Panc1 (cell line): ENCODE measurements around the gene UMOD. TPM values are rescaled to one million over a fixed set of nuclear protein-coding genes. Genes with fewer than 3 reads are reported as not detected.

Experiments used
- ATAC-seq: fragments of 200-7000 bp; cut with Tn5 transposase; 2 replicates; pipeline ENCODE4 v1.9.1; 2020; ENCODE audit warnings: mild to moderate bottlenecking, moderate library complexity
- BruUV-seq: library from RNA; stranded (reverse); fragments of 400-500 nt; replicated peaks from 2 replicates; lab custom pipeline; 2021; lab: Mats Ljungman, UMichigan
- CTCF ChIA-PET: fragments of 300-600 bp; sonication (Branson Sonifier 250); formaldehyde crosslinking; loops from one replicate; lab custom pipeline; 2022; ENCODE audit warnings: antibody characterized with exemption; lab: Charles Lee
- POLR2A ChIA-PET: fragments of 300-600 bp; sonication (Branson Sonifier 250); formaldehyde crosslinking; loops from one replicate; lab custom pipeline; 2022; ENCODE audit warnings: antibody characterized with exemption; lab: Charles Lee
- DNase-seq: peaks from one replicate; pipeline ENCODE4 v3.0.0-alpha.2; 2010; ENCODE audit warnings: low read depth, low spot score
- H3K27ac ChIP-seq: 2 replicates; pipeline ENCODE4 v1.5.1; 2011; ENCODE audit warnings: mild to moderate bottlenecking, low read length, inconsistent platforms
- H3K27me3 ChIP-seq: fragments of 200-500 bp; sonication (Bioruptor generic); 2 replicates; pipeline ENCODE4 v1.6.0; 2014; ENCODE audit warnings: low read length, inconsistent platforms; ENCODE audit not compliant: control insufficient read depth, insufficient read depth
- H3K36me3 ChIP-seq: fragments of 200-500 bp; sonication (Bioruptor generic); 2 replicates; pipeline ENCODE4 v1.5.1; 2014; ENCODE audit warnings: inconsistent platforms, mild to moderate bottlenecking, low read length, moderate library complexity; ENCODE audit not compliant: control insufficient read depth, insufficient read depth
- H3K4me1 ChIP-seq: 2 replicates; pipeline ENCODE4 v1.5.1; 2011; ENCODE audit warnings: inconsistent platforms, mild to moderate bottlenecking, low read length, moderate library complexity; ENCODE audit not compliant: control insufficient read depth, insufficient read depth
- H3K4me3 ChIP-seq, 2 experiments: 2 replicates each; pipeline ENCODE4 v1.5.1; 2011 to 2012; ENCODE audit warnings: low read depth in 2 of 2, low read length in 2 of 2, mild to moderate bottlenecking in 2 of 2, inconsistent platforms in 1 of 2, moderate library complexity in 1 of 2
- H3K9me3 ChIP-seq: fragments of 200-500 bp; sonication (Bioruptor generic); 2 replicates; pipeline ENCODE4 v1.5.1; 2014; ENCODE audit warnings: low read depth, mild to moderate bottlenecking, inconsistent platforms, low read length, moderate library complexity; ENCODE audit not compliant: control insufficient read depth, insufficient read depth
- CTCF ChIP-seq: fragments of 450-650 bp; IDR thresholded peaks from 2 replicates; pipeline ENCODE4 v1.5.1; 2017; ENCODE audit warnings: mild to moderate bottlenecking
- POLR2AphosphoS5 ChIP-seq: IDR thresholded peaks from 2 replicates; pipeline ENCODE4 v1.6.1; 2012; ENCODE audit warnings: mild to moderate bottlenecking, low read depth, low read length, moderate library complexity
- SIN3A ChIP-seq: IDR thresholded peaks from 2 replicates; pipeline ENCODE4 v1.6.1; 2012; ENCODE audit warnings: low read depth, mild to moderate bottlenecking, low read length, moderate library complexity, borderline replicate concordance; ENCODE audit not compliant: insufficient read depth
- TCF7L2 ChIP-seq: IDR thresholded peaks from 2 replicates; pipeline ENCODE4 v1.6.1; 2011; ENCODE audit warnings: mild to moderate bottlenecking, low read depth, low read length, inconsistent platforms
- in situ Hi-C: cut with HindIII; loops from 2 replicates; pipeline ENCODE4 v1.10.0; 2016; ENCODE audit warnings: low sequenced_read_pairs, low pct_unique_long_range_greater_than_20kb
- intact Hi-C: fragments of 100-400 bp; cut with micrococcal nuclease; formaldehyde crosslinking; loops from one replicate; pipeline ENCODE4 v1.10.0; 2022; ENCODE audit not compliant: unreplicated experiment
- total RNA-seq: library from RNA; stranded (reverse); gene quantifications from one replicate; pipeline ENCODE4 v1.2.1, GENCODE V29; 2021; ENCODE audit not compliant: unreplicated experiment
- TF ChIP-seq, protein P1 (sequence below), 2 experiments: IDR thresholded peaks; 2 replicates each; pipeline ENCODE4 v1.6.1; 2011 to 2012; ENCODE audit warnings: low read depth in 2 of 2, control low read depth in 1 of 2, low read length in 1 of 2, mild to moderate bottlenecking in 1 of 2, moderate library complexity in 1 of 2; ENCODE audit not compliant: insufficient read depth in 1 of 2

The UMOD gene
- total RNA-seq, 1 experiment from 2014 or later: not detected

GRCh38 chr16:20332411-20332810 is 20.1 kb downstream of the UMOD start:
- ChIA-PET POLR2A (no interaction called here), CTCF (no interaction called here)
- DNase-seq (no peak), ATAC-seq (no peak)
- Histone ChIP-seq H3K4me1 (no peaks in the 10 kb centered on the region), H3K9me3 (no peaks in the 10 kb centered on the region), H3K27ac (no peak overlapping the region), H3K4me3 (no peak overlapping the region), H3K27me3 (peaks cover 8% of the 10 kb centered on the region), H3K36me3 (no peaks in the 10 kb centered on the region)
- no TSS peak for BruUV-seq
- no peak for TF ChIP-seq TCF7L2
- no peak for TF ChIP-seq SIN3A
- no peak for TF ChIP-seq POLR2AphosphoS5
- TF ChIP-seq, protein P1, sequence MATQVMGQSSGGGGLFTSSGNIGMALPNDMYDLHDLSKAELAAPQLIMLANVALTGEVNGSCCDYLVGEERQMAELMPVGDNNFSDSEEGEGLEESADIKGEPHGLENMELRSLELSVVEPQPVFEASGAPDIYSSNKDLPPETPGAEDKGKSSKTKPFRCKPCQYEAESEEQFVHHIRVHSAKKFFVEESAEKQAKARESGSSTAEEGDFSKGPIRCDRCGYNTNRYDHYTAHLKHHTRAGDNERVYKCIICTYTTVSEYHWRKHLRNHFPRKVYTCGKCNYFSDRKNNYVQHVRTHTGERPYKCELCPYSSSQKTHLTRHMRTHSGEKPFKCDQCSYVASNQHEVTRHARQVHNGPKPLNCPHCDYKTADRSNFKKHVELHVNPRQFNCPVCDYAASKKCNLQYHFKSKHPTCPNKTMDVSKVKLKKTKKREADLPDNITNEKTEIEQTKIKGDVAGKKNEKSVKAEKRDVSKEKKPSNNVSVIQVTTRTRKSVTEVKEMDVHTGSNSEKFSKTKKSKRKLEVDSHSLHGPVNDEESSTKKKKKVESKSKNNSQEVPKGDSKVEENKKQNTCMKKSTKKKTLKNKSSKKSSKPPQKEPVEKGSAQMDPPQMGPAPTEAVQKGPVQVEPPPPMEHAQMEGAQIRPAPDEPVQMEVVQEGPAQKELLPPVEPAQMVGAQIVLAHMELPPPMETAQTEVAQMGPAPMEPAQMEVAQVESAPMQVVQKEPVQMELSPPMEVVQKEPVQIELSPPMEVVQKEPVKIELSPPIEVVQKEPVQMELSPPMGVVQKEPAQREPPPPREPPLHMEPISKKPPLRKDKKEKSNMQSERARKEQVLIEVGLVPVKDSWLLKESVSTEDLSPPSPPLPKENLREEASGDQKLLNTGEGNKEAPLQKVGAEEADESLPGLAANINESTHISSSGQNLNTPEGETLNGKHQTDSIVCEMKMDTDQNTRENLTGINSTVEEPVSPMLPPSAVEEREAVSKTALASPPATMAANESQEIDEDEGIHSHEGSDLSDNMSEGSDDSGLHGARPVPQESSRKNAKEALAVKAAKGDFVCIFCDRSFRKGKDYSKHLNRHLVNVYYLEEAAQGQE (IDR thresholded peaks at IDR 0.05; ENCODE audit: insufficient read depth in 1 of 2, low read depth in 2 of 2, low read length in 1 of 2): no peak
- no peak for TF ChIP-seq CTCF
- in situ Hi-C loops (no loop called here), intact Hi-C loops (no loop called here)

DNA sequence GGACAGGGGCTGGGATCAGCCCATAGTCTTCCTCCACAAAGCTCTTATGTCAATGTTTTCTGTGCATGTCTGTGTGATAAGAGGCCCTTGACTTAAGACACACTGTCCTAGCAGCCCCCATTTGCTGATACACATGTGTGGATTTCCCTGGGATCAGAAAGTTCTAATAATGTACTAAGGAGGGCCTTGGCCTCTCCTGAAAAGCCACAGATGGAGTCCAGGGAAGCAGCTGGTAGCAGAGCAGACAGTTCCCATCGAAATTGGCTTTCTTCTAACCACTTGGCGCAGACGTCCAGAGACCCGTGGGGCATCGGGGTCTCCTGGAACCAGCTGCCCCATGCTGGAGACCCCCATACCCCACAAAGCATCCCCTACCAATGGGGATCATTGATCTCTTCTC is 20.9 kb downstream of the UMOD start:
- H3K27me3 ChIP-seq: peaks cover 6% of the 10 kb centered on the region
- H3K9me3 ChIP-seq: no peaks in the 10 kb centered on the region
- no peak overlapping the region for H3K4me3 ChIP-seq
- H3K27ac ChIP-seq: no peak overlapping the region
- H3K4me1 ChIP-seq: no peaks in the 10 kb centered on the region
- ATAC-seq (no peak), DNase-seq (no peak)
- no peaks in the 10 kb centered on the region for H3K36me3 ChIP-seq
- no TSS peak for BruUV-seq
- TF ChIP-seq POLR2AphosphoS5 (no peak), TCF7L2 (no peak), CTCF (no peak), SIN3A (no peak)
- TF ChIP-seq, protein P1 (IDR thresholded peaks at IDR 0.05; ENCODE audit: insufficient read depth in 1 of 2, low read depth in 2 of 2, low read length in 1 of 2): no peak
- in situ Hi-C loops: no loop called here
- POLR2A ChIA-PET: no interaction called here
- intact Hi-C loops: no loop called here
- CTCF ChIA-PET: interaction anchor here (0.6 kb wide), 1 partner anchor 431 kb away, joined by 6 read pairs; no protein-coding TSS in a partner anchor
